Stimulated activated effector memory CD8-positive, alpha-beta T cell treated with anti-CD3 and anti-CD28 coated beads, Interleukin-12 subunit alpha, Interleukin-12 subunit beta, amount 100 ng/mL, for 72 hours (primary cell): ENCODE data around the gene SMOC2.
"Not testable (repeated sequence)": the region's sequence is repeated elsewhere in the genome, so short reads cannot be mapped to it uniquely, and the experiment has no call there.

ENCODE experiments used
- ATAC-seq: fragments of 150-1000 bp; cut with Tn5 transposase; 2 replicates; pipeline ENCODE4 v1.10.0; 2021
- DNase-seq, 2 donors: peaks; one replicate each; pipeline ENCODE4 v3.0.0; 2021 to 2022; ENCODE audit warnings: low spot score in 2 of 2
- H3K27ac Mint-ChIP-seq: one replicate; pipeline ENCODE4 v1.8.0; 2022; ENCODE audit warnings: mild to moderate bottlenecking, mixed read lengths
- H3K36me3 Mint-ChIP-seq: one replicate; pipeline ENCODE4 v1.8.0; 2022; ENCODE audit warnings: mild to moderate bottlenecking, mixed read lengths
- H3K4me1 Mint-ChIP-seq: one replicate; pipeline ENCODE4 v1.8.0; 2022; ENCODE audit warnings: mixed read lengths
- H3K4me3 Mint-ChIP-seq: one replicate; pipeline ENCODE4 v1.8.0; 2022; ENCODE audit warnings: mild to moderate bottlenecking, mixed read lengths
- H3K9me3 Mint-ChIP-seq: one replicate; pipeline ENCODE4 v1.8.0; 2022; ENCODE audit warnings: mixed read lengths

Gene SMOC2

DNA sequence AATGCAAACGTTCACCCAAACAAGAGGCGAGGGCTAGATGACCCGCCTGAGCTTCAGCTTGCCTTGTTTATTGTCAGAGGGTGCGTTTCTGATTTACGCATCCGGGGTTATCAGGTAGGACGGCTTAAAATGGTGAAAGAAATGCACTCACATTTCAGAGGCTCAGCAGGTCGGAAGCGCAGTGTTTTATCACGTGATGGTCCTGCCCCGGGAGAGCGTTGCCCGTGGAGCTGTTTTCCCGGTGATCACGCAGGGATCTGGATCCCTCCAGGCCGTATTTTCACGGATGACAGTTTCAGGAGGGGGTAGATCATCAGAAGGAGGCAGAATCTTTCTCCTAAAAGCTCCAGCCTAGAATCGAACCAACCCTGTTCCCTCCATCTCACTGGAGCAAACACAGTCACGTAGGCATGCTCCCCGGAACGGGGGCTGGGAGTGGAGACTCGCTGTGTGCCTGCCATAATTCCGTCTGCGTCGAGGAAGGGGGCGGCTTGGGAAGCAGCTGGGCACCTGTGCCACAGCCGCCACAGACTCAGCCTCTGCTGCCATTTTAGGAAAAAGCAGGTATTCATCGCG lies 121.7 kb downstream of the SMOC2 start:
- no peak for DNase-seq
- no peak overlapping the region for H3K4me3 Mint-ChIP-seq
- no peaks in the 10 kb centered on the region for H3K36me3 Mint-ChIP-seq
- H3K9me3 Mint-ChIP-seq, result peaks cover 6% of the 10 kb centered on the region
- no peak for ATAC-seq
- no peak overlapping the region for H3K27ac Mint-ChIP-seq
- H3K4me1 Mint-ChIP-seq, result no peaks in the 10 kb centered on the region

DNA sequence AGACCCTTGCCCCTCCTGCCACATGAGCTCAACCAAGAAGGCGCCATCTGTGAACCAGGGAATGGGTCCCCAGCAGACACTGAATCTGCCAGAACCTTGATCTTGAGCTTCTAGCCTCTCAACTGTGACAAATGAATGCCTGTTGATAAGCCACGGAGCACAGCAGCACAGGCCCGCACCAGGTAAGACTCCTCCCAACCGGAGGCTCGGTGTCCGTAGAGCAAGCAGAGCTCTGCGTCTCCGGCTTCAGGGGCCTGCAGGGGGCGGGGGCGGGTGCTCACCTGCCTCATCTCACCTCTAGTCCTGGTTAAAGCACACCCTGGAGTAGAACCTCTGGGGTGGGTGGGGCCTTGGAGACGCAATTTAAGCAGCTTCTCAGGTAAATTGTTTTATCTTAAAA lies 122.7 kb downstream of the SMOC2 start:
- Mint-ChIP-seq H3K4me3 (no peak overlapping the region), H3K27ac (no peak overlapping the region), H3K9me3 (peaks cover 6% of the 10 kb centered on the region), H3K4me1 (no peaks in the 10 kb centered on the region), H3K36me3 (no peaks in the 10 kb centered on the region)
- DNase-seq (no peak), ATAC-seq (no peak)

DNA sequence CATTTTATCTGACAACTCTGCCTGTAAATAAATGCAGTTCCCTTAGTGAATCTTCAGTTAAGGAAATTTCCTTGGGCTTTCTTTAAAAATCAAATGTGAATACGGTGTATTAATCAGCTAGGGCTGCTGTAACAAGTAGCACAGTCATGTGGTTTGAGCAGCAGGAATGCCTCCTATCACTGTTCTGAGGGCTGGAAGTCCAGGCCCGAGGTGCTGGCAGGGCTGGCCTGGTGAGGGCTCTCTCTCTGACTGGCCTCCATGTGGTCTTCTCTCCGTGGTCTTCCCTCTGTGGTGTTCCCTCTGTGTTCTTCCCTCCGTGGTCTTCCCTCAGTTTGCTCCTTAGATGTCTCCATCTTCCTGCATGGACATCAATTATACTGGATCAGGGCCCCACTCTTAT lies 124.1 kb downstream of the SMOC2 start:
- ATAC-seq (no peak), DNase-seq (no peak)
- Mint-ChIP-seq H3K9me3 (peaks cover 6% of the 10 kb centered on the region), H3K36me3 (no peaks in the 10 kb centered on the region), H3K4me3 (no peak overlapping the region), H3K4me1 (no peaks in the 10 kb centered on the region), H3K27ac (no peak overlapping the region)

DNA sequence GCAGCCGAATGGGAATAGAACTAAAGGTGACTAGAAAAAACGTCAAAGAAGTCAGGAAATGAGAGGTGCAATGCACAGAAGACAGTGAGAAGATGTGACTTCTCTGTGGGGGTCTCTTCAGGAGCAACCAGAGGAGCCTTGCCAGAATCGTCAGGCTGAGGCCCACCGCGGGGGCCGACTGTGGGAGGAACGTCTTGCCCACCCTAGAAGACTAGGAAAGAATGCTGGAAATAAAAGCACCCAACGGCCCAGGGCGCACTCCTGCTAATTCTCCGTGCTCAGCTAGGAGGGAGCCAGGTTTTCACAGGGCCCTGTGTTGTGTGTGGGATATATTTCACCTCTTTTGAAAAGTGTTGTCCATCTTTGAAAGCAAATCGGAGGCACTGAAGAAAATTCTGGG lies 129.2 kb downstream of the SMOC2 start:
- no peak overlapping the region for H3K4me3 Mint-ChIP-seq
- DNase-seq (peak in 1 of 2 donors; percentile 8), ATAC-seq (no peak)
- no peaks in the 10 kb centered on the region for H3K4me1 Mint-ChIP-seq
- peaks cover 2% of the 10 kb centered on the region for H3K9me3 Mint-ChIP-seq
- H3K36me3 Mint-ChIP-seq, result no peaks in the 10 kb centered on the region
- H3K27ac Mint-ChIP-seq, result no peak overlapping the region

DNA sequence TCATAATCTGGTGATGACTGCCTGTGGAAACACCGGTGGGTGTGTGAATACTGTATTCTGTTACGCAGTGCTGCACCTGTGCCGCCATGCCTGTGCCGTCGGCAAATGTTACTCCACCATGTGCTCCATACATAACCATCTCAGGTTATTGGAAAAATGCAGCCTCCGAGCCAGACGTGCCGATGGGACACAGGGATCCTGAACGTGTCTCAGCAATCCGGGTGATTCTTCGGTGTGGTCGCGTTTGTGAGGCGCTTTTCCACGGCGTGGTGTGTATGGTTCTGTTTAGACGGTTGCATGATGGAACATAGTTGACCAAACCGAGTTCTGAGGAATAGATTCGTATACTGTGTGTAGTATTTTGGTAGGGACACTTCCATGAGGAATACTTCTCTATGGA lies 130.3 kb downstream of the SMOC2 start:
- Mint-ChIP-seq H3K27ac (no peak overlapping the region), H3K9me3 (no peaks in the 10 kb centered on the region), H3K4me1 (no peaks in the 10 kb centered on the region), H3K4me3 (no peak overlapping the region), H3K36me3 (no peaks in the 10 kb centered on the region)
- ATAC-seq (no peak), DNase-seq (peak in 1 of 2 donors; percentile 17)

DNA sequence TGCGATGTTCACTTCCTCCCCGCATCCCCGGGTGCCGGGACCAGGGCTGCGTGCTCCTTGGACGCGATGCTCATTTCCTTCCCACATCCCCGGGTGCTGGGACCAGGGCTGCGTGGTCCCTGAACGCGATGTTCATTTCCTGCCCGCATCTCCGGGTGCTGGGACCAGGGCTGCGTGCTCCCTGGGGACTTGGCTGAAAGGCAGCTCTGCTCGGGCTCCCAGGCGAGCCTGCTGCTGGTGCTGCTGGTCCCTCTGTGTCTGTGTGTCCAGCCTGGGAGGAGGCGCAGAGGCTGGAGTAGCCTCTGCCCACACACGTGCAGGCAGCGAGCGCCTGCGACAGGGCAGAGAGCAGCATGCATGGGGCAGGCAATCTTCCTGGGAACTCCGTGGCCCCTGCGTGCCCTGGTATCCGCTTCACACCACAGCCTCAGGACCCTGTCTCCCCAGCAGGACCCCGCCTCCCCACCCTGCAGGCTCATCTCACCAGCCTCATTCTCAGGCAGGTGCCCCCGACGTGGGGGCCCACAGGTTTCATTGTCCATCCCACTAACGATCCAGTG lies 132.4 kb downstream of the SMOC2 start:
- H3K9me3 Mint-ChIP-seq, ATAC-seq, H3K27ac Mint-ChIP-seq, H3K36me3 Mint-ChIP-seq, DNase-seq, H3K4me3 Mint-ChIP-seq, H3K4me1 Mint-ChIP-seq: not testable (repeated sequence)

DNA sequence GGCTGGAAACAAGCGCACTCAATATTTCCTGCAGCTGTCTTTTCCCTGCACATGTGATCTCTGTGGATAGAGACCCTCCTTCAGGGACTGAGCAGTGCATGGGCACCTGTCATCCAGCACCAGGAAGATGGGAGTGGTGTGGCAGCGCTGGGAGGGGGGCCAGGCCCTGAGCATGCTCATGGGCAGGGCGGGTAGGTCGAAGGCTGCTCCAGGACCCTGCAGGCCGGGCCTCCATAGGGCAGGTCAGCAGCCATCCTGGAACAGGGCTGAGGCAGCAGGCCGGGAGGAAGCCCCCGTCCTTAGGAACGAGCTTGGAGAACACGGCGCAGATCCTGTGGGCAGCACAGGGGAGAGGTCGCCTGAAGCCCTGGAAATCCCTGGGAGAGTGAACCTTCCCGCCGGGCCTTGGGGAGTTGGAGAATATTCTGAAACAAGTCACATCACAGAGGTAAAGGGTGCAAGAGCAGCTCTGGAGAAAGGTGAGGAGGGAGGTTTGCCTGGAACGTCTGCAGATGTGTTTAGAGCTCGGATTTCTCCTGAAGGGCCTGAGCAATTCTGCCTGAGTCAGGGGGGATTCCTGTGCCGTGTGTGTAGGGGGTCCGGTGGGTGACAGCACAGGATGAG lies 133.2 kb downstream of the SMOC2 start:
- no peak overlapping the region for H3K4me3 Mint-ChIP-seq
- no peak overlapping the region for H3K27ac Mint-ChIP-seq
- no peaks in the 10 kb centered on the region for H3K4me1 Mint-ChIP-seq
- H3K36me3 Mint-ChIP-seq, result no peaks in the 10 kb centered on the region
- ATAC-seq, result no peak
- DNase-seq, result peak in 1 of 2 donors; percentile 17
- no peaks in the 10 kb centered on the region for H3K9me3 Mint-ChIP-seq

DNA sequence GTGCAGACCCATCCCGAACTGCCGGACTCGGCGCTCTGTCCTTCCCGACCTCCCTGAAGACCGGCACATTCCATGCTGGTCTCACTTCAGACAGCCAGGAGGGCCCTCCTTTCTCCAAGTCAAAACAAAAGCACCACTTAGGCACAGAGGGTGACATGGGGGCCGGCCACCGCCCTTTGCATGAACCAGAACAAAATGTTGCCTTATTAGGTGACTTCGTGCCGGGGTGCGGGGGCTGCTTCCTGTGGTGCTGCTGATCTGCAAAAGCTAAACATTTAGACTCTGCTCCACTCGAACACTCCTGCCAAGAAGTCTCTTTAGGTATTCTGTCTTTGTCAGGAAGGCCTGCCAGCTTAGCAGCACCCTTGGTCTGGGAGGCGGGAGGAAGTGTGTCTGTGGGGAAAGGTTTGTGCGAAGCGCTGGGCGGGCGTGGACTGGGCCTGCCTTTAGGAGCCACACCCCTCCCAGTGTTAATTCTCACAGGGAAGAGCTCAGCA lies 133.8 kb downstream of the SMOC2 start:
- ATAC-seq, result no peak
- Mint-ChIP-seq H3K9me3 (no peaks in the 10 kb centered on the region), H3K4me3 (no peak overlapping the region), H3K36me3 (no peaks in the 10 kb centered on the region), H3K27ac (no peak overlapping the region), H3K4me1 (no peaks in the 10 kb centered on the region)
- DNase-seq, result peak in 1 of 2 donors; percentile 38

DNA sequence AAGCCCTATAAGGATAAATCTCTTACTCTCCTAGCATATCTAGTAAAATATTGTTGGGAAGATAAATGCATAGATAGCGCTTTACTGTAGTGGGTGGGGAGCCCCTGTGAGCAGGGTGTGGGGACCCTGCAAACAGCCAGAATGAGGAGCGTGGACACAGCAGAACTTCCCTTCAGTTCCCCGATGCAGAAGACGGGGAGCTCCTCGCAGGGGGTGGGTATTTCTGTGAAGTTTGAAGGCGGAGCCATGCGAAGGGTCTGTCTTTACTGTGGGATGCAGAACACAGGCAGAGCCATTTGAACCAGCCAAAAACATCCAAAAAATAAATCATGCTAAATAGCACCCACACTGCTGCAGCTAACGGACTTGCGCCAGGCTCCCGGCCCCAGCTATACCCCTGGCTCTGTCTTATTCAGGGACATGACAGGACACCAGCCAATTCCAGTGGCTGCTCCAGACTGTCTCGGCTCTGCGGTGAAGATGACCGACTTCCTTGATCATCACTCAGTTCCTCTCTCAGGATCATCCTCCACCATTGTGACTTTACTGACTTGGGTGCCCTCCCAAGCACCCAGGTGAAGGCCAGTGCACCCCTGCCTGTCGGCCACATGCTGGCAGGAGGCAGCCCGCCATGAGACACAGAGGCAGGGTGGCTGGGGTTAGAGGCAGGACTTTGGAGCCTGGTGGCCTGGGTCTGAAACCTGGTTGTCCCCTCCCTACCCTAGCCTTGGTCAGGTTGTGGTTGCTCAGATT lies 134.5 kb downstream of the SMOC2 start:
- no peak overlapping the region for H3K27ac Mint-ChIP-seq

DNA sequence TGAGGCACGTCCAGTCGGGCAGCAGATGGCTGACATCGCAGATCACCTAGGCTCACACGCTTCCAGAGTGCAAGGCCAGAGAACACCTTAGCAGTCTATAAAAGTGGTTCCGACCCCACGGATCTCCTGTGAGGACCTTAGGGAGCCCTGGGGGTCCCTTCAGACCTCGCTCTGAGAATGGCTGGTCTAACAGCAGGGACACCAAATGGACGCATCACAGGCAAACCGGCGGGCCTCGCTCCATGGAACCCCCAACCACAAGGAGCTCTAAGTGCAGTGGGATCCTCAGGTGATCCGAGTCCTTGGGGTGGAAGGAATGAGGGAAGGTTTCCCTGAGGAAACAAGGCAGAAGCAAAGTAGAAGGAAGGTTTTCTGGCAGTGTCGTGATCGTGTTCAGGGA lies 135.4 kb downstream of the SMOC2 start:
- peak in 1 of 2 donors; percentile 7 for DNase-seq
- no peak for ATAC-seq
- no peaks in the 10 kb centered on the region for H3K9me3 Mint-ChIP-seq
- no peak overlapping the region for H3K4me3 Mint-ChIP-seq
- H3K27ac Mint-ChIP-seq, result no peak overlapping the region
- H3K4me1 Mint-ChIP-seq, result no peaks in the 10 kb centered on the region
- H3K36me3 Mint-ChIP-seq, result no peaks in the 10 kb centered on the region

More for the DNA sequence above, 134.5 kb downstream of the SMOC2 start:
- ATAC-seq (peak; percentile 27), DNase-seq (peak in 1 of 2 donors; percentile 33)
- no peaks in the 10 kb centered on the region for H3K36me3 Mint-ChIP-seq
- H3K4me3 Mint-ChIP-seq, result no peak overlapping the region
- no peaks in the 10 kb centered on the region for H3K4me1 Mint-ChIP-seq
- H3K9me3 Mint-ChIP-seq, result no peaks in the 10 kb centered on the region

DNA sequence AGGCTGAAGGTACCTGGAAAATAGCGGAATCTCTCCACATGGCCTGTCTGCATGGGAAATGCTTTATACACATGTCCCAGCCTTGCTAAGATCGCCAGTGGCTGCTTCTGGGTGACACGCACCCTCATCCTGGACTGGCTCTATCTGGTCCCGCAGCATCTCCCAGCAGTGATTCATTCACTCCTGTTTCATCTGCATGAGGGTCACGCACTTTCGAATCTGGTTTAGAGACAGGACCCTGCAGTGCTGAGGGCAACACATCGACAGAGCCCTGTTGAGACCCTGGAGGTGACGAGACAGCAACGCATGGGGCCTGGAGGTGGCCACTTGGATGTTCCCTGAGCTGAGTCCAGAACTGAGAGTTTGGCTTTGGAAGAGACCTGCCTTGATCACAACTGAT lies 136.5 kb downstream of the SMOC2 start:
- ATAC-seq (no peak), DNase-seq (peak in 1 of 2 donors; percentile 7)
- Mint-ChIP-seq H3K9me3 (no peaks in the 10 kb centered on the region), H3K4me3 (no peak overlapping the region), H3K4me1 (no peaks in the 10 kb centered on the region), H3K36me3 (no peaks in the 10 kb centered on the region), H3K27ac (no peak overlapping the region)

DNA sequence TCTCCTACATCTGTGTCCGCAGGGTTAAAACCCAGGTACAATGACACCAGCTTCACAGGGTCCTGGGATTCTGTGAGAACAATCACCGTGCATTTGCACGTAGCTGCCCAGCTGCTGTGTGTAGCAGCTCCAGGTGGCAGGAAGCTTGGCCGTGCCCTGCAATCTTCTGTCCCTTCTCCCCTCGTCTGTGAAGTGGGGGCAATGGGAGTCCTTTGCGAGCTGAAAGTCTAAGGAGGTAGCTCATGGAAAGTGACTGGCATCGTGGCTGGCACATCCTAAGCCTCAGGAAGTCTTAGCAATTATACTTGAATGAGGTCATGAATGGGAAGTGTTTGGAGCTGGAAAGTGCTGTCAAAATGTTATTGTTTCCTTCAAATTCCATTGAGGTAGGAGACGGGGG lies 137.1 kb downstream of the SMOC2 start:
- H3K36me3 Mint-ChIP-seq, result no peaks in the 10 kb centered on the region
- H3K27ac Mint-ChIP-seq, result no peak overlapping the region
- no peaks in the 10 kb centered on the region for H3K9me3 Mint-ChIP-seq
- ATAC-seq (no peak), DNase-seq (peak in 1 of 2 donors; percentile 10)
- no peak overlapping the region for H3K4me3 Mint-ChIP-seq
- H3K4me1 Mint-ChIP-seq, result no peaks in the 10 kb centered on the region

DNA sequence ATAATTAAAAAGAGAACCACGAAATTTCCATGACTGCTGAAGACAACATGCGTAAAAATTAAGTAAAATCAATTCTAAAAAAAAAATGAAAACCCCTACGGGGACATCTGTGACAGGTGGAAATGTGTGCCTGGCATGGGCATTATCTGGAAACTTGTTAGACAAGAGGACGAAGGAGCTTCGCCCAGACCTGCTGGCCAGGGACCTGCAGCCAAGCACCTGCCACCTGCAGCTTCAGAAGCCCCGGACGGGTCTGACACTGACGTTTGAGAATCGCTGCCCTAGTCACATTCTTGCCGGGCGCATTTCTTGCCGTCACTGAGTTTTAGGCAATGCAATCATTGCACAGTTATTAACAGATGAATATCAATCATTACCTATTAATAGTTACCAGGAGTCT lies 140.3 kb downstream of the SMOC2 start:
- no peak for ATAC-seq
- Mint-ChIP-seq H3K9me3 (no peaks in the 10 kb centered on the region), H3K4me3 (no peak overlapping the region), H3K4me1 (no peaks in the 10 kb centered on the region), H3K36me3 (no peaks in the 10 kb centered on the region), H3K27ac (no peak overlapping the region)
- DNase-seq, result no peak

DNA sequence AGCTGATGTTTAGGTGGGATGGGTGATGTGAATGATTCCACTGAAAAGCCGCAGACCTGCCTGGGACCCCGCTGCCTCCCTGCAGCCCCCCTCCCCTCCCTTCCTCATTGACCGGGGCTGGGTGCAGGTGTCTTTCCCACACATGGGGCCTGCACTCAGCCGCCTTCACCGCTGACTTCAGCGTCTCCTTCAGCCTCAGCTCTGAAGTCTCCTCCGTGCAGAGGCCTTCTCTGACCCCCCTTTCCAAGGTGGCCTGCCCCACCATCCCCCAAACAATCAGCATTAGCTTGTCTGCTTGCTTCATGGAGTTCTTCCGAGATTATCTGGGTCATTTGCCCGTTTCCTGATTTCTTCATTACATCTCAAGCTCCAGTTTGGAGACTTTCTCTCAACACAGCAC lies 140.7 kb downstream of the SMOC2 start:
- DNase-seq (no peak), ATAC-seq (no peak)
- Mint-ChIP-seq H3K9me3 (no peaks in the 10 kb centered on the region), H3K36me3 (no peaks in the 10 kb centered on the region), H3K4me1 (no peaks in the 10 kb centered on the region), H3K4me3 (no peak overlapping the region), H3K27ac (no peak overlapping the region)

DNA sequence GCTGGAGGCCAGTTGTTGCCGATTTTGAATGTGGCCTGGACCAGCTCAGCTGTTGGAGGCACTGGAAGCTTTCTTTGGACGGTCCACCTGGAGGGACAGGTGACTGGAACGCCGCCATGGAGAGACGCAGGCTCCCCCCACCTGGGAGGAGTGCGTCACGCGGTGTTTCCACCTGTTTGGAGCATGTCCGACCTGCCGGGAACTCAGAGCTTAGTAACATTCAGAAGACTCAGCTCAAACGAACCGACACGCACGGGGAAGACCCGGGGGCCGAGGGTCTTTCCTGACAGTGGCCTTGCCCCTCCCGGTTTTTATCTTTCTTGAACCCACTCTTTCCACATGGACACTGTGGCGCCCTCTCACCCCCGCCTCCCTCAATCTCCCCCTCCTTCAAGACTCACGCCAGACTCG lies 141.6 kb downstream of the SMOC2 start:
- ATAC-seq (no peak), DNase-seq (no peak)
- Mint-ChIP-seq H3K27ac (no peak overlapping the region), H3K4me3 (no peak overlapping the region), H3K4me1 (no peaks in the 10 kb centered on the region), H3K9me3 (no peaks in the 10 kb centered on the region), H3K36me3 (no peaks in the 10 kb centered on the region)

DNA sequence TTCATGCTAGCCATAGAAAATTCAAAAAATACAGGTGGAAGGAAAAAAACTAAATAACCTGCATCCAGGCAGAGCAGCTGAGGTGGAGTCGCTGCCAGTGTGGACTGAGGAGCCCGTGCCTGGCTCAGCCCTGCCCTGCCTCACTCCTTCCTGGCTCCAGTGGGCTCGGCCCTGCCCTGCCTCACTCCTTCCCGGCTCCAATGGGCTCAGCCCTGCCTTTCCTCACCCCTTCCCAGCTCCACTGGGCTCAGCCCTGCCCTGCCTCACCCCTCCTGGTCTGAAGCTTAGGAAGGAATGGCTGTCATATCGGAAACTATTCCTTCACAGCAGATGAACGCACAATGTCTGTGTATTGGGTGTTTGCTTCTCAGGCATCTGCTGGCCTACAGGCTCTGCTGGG lies 142.1 kb downstream of the SMOC2 start:
- Mint-ChIP-seq H3K36me3 (no peaks in the 10 kb centered on the region), H3K27ac (no peak overlapping the region), H3K4me1 (no peaks in the 10 kb centered on the region), H3K4me3 (no peak overlapping the region), H3K9me3 (no peaks in the 10 kb centered on the region)
- DNase-seq, result no peak
- ATAC-seq, result peak; percentile 19
